MM.1S (cell line): Measurements from ENCODE around the gene ABCB9.

ENCODE experiments used
- DNase-seq: peaks from one replicate; pipeline ENCODE4 v3.0.0-alpha.2; 2015
- H2AFZ ChIP-seq: fragments of 300-600 bp; sonication (generic); 2 replicates; pipeline ENCODE4 v1.6.0; 2016; ENCODE audit warnings: antibody characterized with exemption, low read length
- H3F3A ChIP-seq: fragments of 300-600 bp; sonication (generic); 2 replicates; pipeline ENCODE4 v1.6.1; 2016; ENCODE audit warnings: mild to moderate bottlenecking, antibody characterized with exemption, low read length, moderate library complexity, mixed read lengths; ENCODE audit not compliant: insufficient read depth
- H3K27ac ChIP-seq: fragments of 300-600 bp; sonication (generic); 2 replicates; pipeline ENCODE4 v1.5.1; 2016; ENCODE audit warnings: mild to moderate bottlenecking, low read length
- H3K27me3 ChIP-seq: fragments of 300-600 bp; sonication (generic); replicated peaks from 2 replicates; pipeline ENCODE4 v1.6.0; 2016; ENCODE audit warnings: low read length; ENCODE audit not compliant: insufficient read depth
- H3K36me3 ChIP-seq: fragments of 300-600 bp; sonication (generic); replicated peaks from 2 replicates; pipeline ENCODE4 v1.6.1; 2016; ENCODE audit warnings: mild to moderate bottlenecking, low read length, mixed read lengths; ENCODE audit not compliant: insufficient read depth
- H3K4me1 ChIP-seq: fragments of 300-600 bp; sonication (generic); 2 replicates; pipeline ENCODE4 v1.6.1; 2016; ENCODE audit warnings: low read length, mixed read lengths
- H3K4me2 ChIP-seq: fragments of 300-600 bp; sonication (generic); 2 replicates; pipeline ENCODE4 v1.6.0; 2016; ENCODE audit warnings: low read depth, low read length
- H3K4me3 ChIP-seq: fragments of 300-600 bp; sonication (generic); 2 replicates; pipeline ENCODE4 v1.5.1; 2016; ENCODE audit warnings: low read length, mixed read lengths
- H3K79me2 ChIP-seq: fragments of 300-600 bp; sonication (generic); 2 replicates; pipeline ENCODE4 v1.6.1; 2016; ENCODE audit warnings: mixed run types, low read length, mixed read lengths
- H3K9ac ChIP-seq: fragments of 300-600 bp; sonication (generic); 2 replicates; pipeline ENCODE4 v1.6.1; 2016; ENCODE audit warnings: low read length, mixed read lengths
- H3K9me2 ChIP-seq: fragments of 300-600 bp; sonication (generic); replicated peaks from 2 replicates; pipeline ENCODE4 v1.6.1; 2016; ENCODE audit warnings: mild to moderate bottlenecking, low read length, mixed read lengths; ENCODE audit not compliant: insufficient read depth
- H3K9me3 ChIP-seq: fragments of 300-600 bp; sonication (generic); replicated peaks from 2 replicates; pipeline ENCODE4 v1.6.1; 2016; ENCODE audit warnings: mild to moderate bottlenecking, low read length, mixed read lengths; ENCODE audit not compliant: insufficient read depth
- H4K20me1 ChIP-seq: fragments of 300-600 bp; sonication (generic); 2 replicates; pipeline ENCODE4 v1.6.1; 2016; ENCODE audit warnings: mild to moderate bottlenecking, low read length, moderate library complexity, mixed read lengths; ENCODE audit not compliant: insufficient read depth
- EZH2 ChIP-seq: fragments of 300-600 bp; sonication (generic); optimal IDR thresholded peaks from 2 replicates; pipeline ENCODE3; 2017; ENCODE audit warnings: low read depth, mild to moderate bottlenecking, antibody characterized with exemption, low read length, mixed read lengths
- EZH2phosphoT487 ChIP-seq: fragments of 300-600 bp; sonication (generic); IDR thresholded peaks from 2 replicates; pipeline ENCODE4 v1.6.1; 2018; ENCODE audit warnings: antibody characterized with exemption, low read length
- TF ChIP-seq, protein P1 (sequence below): fragments of 300-600 bp; sonication (generic); IDR thresholded peaks from 2 replicates; pipeline ENCODE4 v1.5.1; 2016; ENCODE audit warnings: antibody characterized with exemption, low read length, mixed read lengths

The ABCB9 gene

GRCh38 chr12:122939125-122939524 lies 27.1 kb downstream of the ABCB9 start:
- TF ChIP-seq, protein P1, sequence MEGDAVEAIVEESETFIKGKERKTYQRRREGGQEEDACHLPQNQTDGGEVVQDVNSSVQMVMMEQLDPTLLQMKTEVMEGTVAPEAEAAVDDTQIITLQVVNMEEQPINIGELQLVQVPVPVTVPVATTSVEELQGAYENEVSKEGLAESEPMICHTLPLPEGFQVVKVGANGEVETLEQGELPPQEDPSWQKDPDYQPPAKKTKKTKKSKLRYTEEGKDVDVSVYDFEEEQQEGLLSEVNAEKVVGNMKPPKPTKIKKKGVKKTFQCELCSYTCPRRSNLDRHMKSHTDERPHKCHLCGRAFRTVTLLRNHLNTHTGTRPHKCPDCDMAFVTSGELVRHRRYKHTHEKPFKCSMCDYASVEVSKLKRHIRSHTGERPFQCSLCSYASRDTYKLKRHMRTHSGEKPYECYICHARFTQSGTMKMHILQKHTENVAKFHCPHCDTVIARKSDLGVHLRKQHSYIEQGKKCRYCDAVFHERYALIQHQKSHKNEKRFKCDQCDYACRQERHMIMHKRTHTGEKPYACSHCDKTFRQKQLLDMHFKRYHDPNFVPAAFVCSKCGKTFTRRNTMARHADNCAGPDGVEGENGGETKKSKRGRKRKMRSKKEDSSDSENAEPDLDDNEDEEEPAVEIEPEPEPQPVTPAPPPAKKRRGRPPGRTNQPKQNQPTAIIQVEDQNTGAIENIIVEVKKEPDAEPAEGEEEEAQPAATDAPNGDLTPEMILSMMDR, result no peak
- TF ChIP-seq EZH2phosphoT487 (no peak), EZH2 (no peak)
- Histone ChIP-seq H3K9ac (no peak overlapping the region), H3K27me3 (no peaks in the 10 kb centered on the region), H3K4me3 (no peak overlapping the region), H4K20me1 (no peaks in the 10 kb centered on the region), H2AFZ (no peak overlapping the region), H3K9me2 (no peaks in the 10 kb centered on the region), H3K4me1 (peaks cover 23% of the 10 kb centered on the region), H3K36me3 (no peaks in the 10 kb centered on the region), H3K4me2 (no peak overlapping the region), H3K27ac (no peak overlapping the region), H3F3A (peaks cover 20% of the 10 kb centered on the region), H3K79me2 (no peaks in the 10 kb centered on the region), H3K9me3 (no peaks in the 10 kb centered on the region)
- DNase-seq, result no peak

GRCh38 chr12:122937622-122938091 lies 28.6 kb downstream of the ABCB9 start:
- no peaks in the 10 kb centered on the region for H3K79me2 ChIP-seq
- H4K20me1 ChIP-seq, result no peaks in the 10 kb centered on the region
- peak overlapping the region; percentile 13; the same call in 1 of the 2 replicates for H3K9ac ChIP-seq
- H3K4me2 ChIP-seq, result peak overlapping the region; percentile 34; the same call in 1 of the 2 replicates
- TF ChIP-seq EZH2phosphoT487 (no peak), EZH2 (no peak)
- TF ChIP-seq, protein P1, result no peak
- H3K27me3 ChIP-seq, result no peaks in the 10 kb centered on the region
- no peaks in the 10 kb centered on the region for H3K36me3 ChIP-seq
- H3K4me1 ChIP-seq, result peaks cover 26% of the 10 kb centered on the region
- H3K27ac ChIP-seq, result peak overlapping the region; percentile 87
- H3K9me3 ChIP-seq, result no peaks in the 10 kb centered on the region
- no peak overlapping the region for H3K4me3 ChIP-seq
- H2AFZ ChIP-seq, result no peak overlapping the region
- DNase-seq, result no peak
- H3K9me2 ChIP-seq, result no peaks in the 10 kb centered on the region
- H3F3A ChIP-seq, result peaks cover 20% of the 10 kb centered on the region

DNA sequence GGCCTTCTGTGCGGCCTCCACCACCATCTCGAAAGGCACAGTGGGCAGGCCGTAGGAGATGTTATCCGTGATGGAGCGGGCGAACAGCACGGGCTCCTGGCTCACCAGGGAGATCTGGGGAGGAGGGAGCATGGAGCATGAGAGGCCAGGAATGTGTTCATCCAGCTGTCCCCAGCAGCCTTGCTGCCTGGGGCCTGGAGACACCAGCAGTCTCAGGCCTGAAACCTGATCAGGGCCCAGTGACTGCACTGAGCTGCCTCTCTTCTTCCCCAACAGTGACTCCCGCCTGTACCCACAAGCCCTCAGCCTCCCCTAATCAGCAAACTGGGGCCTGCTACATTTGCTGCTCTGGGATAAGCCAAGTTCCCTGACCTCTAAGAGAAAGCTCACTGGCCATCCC lies 30.9 kb downstream of the ABCB9 start:
- Histone ChIP-seq H3K4me2 (no peak overlapping the region), H2AFZ (no peak overlapping the region), H3K27me3 (no peaks in the 10 kb centered on the region), H4K20me1 (no peaks in the 10 kb centered on the region), H3K79me2 (no peaks in the 10 kb centered on the region), H3K4me1 (peaks cover 26% of the 10 kb centered on the region), H3F3A (peaks cover 20% of the 10 kb centered on the region), H3K9me2 (no peaks in the 10 kb centered on the region), H3K36me3 (no peaks in the 10 kb centered on the region), H3K9ac (no peak overlapping the region; the same call in 1 of the 2 replicates), H3K27ac (peak overlapping the region; percentile 84), H3K9me3 (no peaks in the 10 kb centered on the region), H3K4me3 (no peak overlapping the region)
- no peak for TF ChIP-seq EZH2
- TF ChIP-seq, protein P1, result no peak
- no peak for TF ChIP-seq EZH2phosphoT487
- peak; percentile 27 for DNase-seq
